HG02588 (cell line): ENCODE measurements around the gene COBLL1.

Experiments used
- ATAC-seq: cut with Tn5 transposase; IDR thresholded peaks from one replicate; pipeline ENCODE4 v1.9.1; 2021; ENCODE audit warnings: mild to moderate bottlenecking, moderate library complexity; ENCODE audit not compliant: unreplicated experiment

Gene COBLL1

GRCh38 chr2:164760179-164760578 is 81.4 kb downstream of the COBLL1 start:
- ATAC-seq: no peak

- ATAC-seq: no peak
Measured at GRCh38 chr2:164757934-164758695, 83.5 kb downstream of the COBLL1 start.

- no peak for ATAC-seq
Measured at GRCh38 chr2:164756773-164757172, 84.8 kb downstream of the COBLL1 start.

- ATAC-seq: no peak
Measured at GRCh38 chr2:164755952-164756351, 85.7 kb downstream of the COBLL1 start.

- no peak for ATAC-seq
Measured at GRCh38 chr2:164754157-164755093, 87.2 kb downstream of the COBLL1 start.

GRCh38 chr2:164752956-164753355 is 88.7 kb downstream of the COBLL1 start:
- ATAC-seq: no peak

- ATAC-seq: no peak
Measured at GRCh38 chr2:164747783-164748433, 93.7 kb downstream of the COBLL1 start.

- ATAC-seq: no peak
Measured at GRCh38 chr2:164747140-164747539, 94.5 kb downstream of the COBLL1 start.

- no peak for ATAC-seq
Measured at GRCh38 chr2:164746713-164747112, 94.9 kb downstream of the COBLL1 start.

- no peak for ATAC-seq
Measured at GRCh38 chr2:164745012-164745797, 96.4 kb downstream of the COBLL1 start.

- ATAC-seq: no peak
Measured at GRCh38 chr2:164742738-164743317, 98.8 kb downstream of the COBLL1 start.

- ATAC-seq: no peak
Measured at GRCh38 chr2:164739966-164740365, 101.7 kb downstream of the COBLL1 start.

- ATAC-seq: no peak
Measured at GRCh38 chr2:164737612-164738081, 104.0 kb downstream of the COBLL1 start.

- no peak for ATAC-seq
Measured at GRCh38 chr2:164735309-164735919, 106.2 kb downstream of the COBLL1 start.

GRCh38 chr2:164734196-164734595 is 107.4 kb downstream of the COBLL1 start:
- no peak for ATAC-seq

- ATAC-seq: no peak
Measured at GRCh38 chr2:164725542-164725941, 116.1 kb downstream of the COBLL1 start.

GRCh38 chr2:164722616-164723338 is 118.8 kb downstream of the COBLL1 start:
- ATAC-seq: no peak

GRCh38 chr2:164721430-164721829 is 120.2 kb downstream of the COBLL1 start:
- no peak for ATAC-seq
